Lower leg skin (tissue), 3 donors: ENCODE data around the gene CMTM1.

Source experiments
- POLR2A ChIP-seq, 2 donors: fragments of 450-650 bp; IDR thresholded peaks; one replicate each; pipeline ENCODE4 v1.6.1; 2016 to 2017; ENCODE audit warnings: antibody characterized with exemption in 2 of 2, mild to moderate bottlenecking in 1 of 2, moderate library complexity in 1 of 2
- TF ChIP-seq, protein P1 (sequence below), 3 donors: fragments of 450-650 bp; IDR thresholded peaks; one replicate each; pipeline ENCODE4 v1.5.1; 2016; ENCODE audit warnings: antibody characterized with exemption in 3 of 3, mild to moderate bottlenecking in 3 of 3, moderate library complexity in 2 of 3

- TF ChIP-seq, protein P1, sequence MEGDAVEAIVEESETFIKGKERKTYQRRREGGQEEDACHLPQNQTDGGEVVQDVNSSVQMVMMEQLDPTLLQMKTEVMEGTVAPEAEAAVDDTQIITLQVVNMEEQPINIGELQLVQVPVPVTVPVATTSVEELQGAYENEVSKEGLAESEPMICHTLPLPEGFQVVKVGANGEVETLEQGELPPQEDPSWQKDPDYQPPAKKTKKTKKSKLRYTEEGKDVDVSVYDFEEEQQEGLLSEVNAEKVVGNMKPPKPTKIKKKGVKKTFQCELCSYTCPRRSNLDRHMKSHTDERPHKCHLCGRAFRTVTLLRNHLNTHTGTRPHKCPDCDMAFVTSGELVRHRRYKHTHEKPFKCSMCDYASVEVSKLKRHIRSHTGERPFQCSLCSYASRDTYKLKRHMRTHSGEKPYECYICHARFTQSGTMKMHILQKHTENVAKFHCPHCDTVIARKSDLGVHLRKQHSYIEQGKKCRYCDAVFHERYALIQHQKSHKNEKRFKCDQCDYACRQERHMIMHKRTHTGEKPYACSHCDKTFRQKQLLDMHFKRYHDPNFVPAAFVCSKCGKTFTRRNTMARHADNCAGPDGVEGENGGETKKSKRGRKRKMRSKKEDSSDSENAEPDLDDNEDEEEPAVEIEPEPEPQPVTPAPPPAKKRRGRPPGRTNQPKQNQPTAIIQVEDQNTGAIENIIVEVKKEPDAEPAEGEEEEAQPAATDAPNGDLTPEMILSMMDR (IDR thresholded peaks at IDR 0.05), result no peak
- TF ChIP-seq POLR2A (IDR thresholded peaks at IDR 0.05), result no peak
These were observed 3.7 kb downstream of the CMTM1 start for GRCh38 chr16:66569827-66570405.
